GM12865 (cell line): ENCODE results near the gene ESRRA.

Source experiments
- DNase-seq: peaks from one replicate; pipeline ENCODE4 v3.0.0; 2010; ENCODE audit warnings: low read depth
- H3K4me3 ChIP-seq: 2 replicates; pipeline ENCODE4 v1.5.1; 2011; ENCODE audit warnings: mild to moderate bottlenecking, low read depth, low read length, control low read depth
- TF ChIP-seq, protein P1 (sequence below): IDR thresholded peaks from 2 replicates; pipeline ENCODE4 v1.5.1; 2011; ENCODE audit warnings: low read length, control low read depth, low read depth, inconsistent platforms; ENCODE audit not compliant: insufficient read depth; ENCODE audit errors: missing control alignments

The ESRRA gene

DNA sequence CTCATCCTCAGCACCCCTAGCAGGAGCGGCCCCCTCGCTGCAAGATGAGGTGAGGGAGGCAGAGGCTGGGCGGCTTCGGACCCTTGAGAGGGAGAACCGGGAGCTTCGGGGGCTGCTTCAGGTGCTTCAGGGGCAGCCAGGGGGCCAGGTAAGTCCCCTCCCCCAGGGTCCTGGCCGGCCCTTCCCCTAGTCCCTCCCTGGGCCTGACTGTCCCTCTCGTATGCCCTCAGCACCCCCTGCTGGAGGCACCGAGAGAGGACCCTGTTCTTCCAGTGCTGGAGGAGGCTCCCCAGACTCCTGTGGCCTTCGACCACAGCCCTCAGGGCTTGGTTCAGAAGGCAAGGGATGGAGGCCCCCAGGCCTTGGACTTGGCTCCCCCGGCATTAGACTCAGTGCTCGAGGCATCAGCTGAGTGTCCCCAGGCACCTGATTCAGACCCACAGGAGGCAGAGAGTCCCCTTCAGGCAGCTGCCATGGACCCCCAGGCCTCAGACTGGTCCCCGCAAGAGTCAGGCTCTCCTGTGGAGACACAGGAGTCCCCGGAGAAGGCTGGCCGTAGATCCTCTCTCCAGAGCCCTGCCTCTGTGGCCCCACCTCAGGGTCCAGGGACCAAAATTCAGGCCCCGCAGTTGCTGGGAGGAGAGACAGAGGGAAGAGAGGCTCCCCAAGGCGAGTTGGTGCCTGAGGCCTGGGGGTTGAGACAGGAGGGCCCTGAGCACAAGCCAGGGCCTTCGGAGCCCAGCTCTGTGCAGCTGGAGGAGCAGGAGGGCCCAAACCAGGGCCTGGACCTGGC is 38.6 kb downstream of the ESRRA start:
- TF ChIP-seq, protein P1, sequence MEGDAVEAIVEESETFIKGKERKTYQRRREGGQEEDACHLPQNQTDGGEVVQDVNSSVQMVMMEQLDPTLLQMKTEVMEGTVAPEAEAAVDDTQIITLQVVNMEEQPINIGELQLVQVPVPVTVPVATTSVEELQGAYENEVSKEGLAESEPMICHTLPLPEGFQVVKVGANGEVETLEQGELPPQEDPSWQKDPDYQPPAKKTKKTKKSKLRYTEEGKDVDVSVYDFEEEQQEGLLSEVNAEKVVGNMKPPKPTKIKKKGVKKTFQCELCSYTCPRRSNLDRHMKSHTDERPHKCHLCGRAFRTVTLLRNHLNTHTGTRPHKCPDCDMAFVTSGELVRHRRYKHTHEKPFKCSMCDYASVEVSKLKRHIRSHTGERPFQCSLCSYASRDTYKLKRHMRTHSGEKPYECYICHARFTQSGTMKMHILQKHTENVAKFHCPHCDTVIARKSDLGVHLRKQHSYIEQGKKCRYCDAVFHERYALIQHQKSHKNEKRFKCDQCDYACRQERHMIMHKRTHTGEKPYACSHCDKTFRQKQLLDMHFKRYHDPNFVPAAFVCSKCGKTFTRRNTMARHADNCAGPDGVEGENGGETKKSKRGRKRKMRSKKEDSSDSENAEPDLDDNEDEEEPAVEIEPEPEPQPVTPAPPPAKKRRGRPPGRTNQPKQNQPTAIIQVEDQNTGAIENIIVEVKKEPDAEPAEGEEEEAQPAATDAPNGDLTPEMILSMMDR: peak; percentile 24
- H3K4me3 ChIP-seq: no peak overlapping the region
- no peak for DNase-seq

DNA sequence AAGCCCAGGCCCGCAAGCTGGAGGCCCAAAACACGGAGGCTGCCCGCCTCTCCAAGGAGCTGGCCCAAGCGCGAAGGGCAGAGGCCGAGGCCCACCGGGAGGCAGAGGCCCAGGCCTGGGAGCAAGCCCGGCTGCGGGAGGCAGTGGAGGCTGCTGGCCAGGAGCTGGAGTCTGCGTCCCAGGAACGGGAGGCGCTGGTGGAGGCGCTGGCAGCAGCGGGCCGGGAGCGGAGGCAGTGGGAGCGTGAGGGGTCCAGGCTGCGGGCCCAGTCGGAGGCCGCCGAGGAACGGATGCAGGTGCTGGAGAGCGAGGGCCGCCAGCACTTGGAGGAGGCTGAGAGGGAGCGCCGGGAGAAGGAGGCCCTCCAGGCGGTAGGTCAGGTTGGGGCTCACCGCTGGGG is 39.5 kb downstream of the ESRRA start:
- TF ChIP-seq, protein P1: no peak
- DNase-seq: no peak

DNA sequence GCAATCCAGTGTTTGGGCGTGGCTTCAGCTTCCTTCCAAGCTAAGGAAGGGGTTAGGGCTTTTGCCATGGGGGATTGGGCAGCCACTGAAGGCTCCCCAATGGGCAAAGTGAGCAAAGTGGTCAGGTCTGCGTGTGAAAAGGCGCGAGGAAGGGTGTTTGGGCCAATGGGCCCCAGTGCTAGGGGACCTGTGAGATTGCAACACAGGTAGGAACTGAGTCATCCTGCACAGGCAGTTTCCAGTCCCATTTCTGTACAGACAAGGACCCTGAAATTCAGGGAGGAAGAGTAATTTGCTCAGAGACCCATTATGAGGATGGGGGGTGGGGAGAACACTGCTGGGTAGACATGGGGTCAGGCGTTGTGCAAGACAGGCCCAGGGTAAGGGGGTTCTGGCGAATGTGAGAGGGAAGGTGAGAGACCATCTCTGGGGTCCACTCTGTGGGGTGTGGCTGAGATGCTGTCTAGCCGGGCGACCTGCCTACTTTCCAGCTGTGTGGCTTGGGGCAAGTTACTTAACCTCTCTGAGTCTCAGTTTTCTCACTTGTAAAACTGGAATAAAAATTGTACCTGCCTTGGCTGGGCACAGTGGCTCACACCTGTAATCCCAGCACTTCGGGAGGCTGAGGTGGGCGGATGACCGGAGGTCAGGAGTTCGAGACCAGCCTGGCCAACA is 42.0 kb downstream of the ESRRA start:
- TF ChIP-seq, protein P1: no peak
- H3K4me3 ChIP-seq: no peak overlapping the region
- DNase-seq: no peak

More for the DNA sequence above, 39.5 kb downstream of the ESRRA start:
- no peak overlapping the region for H3K4me3 ChIP-seq

DNA sequence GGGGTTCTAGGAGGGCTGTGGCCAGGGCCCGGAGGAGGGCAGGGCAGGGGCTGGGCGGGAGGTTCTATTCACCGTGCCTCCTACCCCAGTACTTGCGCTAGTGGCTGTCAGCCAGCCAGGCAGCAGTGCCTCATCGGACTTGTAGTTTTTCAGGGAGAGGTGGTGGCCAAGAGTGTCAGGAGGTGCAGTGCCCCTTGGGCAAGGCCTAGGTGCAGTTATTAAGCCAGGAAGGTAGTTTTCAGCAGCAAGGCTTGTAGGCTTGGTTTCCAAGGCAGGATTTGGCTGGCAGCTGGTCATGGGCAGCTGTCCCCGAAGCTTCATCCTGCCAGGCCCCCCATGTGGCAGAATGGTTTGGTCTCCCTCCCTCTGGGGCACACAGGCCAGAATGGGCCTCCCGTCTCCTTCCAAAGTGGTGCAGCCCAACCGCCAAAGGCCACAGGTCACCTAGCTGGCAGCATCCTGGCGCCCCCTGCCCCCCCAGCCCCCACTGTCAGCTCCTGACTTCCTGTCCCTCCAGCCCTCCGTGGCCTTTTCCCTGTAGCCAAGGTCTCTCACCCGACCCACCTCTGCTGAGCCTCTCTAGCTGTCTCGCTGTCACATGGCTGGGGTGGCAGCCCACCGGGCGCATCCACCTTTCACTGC is 43.2 kb downstream of the ESRRA start:
- no peak for DNase-seq
- TF ChIP-seq, protein P1: no peak
- H3K4me3 ChIP-seq: no peak overlapping the region

DNA sequence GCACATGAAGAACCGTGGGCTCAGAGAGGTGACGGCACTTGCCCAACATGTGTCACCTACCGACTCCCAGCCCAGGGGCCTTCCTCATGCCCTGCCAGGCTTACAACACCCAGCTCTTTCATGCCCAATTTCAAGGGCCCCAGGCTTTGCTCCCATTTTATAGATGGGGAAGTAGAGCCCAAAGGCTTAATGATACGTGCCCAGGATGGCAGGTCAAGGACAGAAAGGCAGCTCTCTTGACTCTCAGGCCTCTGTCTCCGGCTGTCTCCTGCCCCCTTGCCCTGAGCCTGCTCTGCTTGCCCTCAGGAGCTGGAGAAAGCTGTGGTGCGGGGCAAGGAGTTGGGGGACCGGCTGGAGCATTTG is 43.7 kb downstream of the ESRRA start:
- H3K4me3 ChIP-seq: no peak overlapping the region
- TF ChIP-seq, protein P1: no peak
- no peak for DNase-seq

DNA sequence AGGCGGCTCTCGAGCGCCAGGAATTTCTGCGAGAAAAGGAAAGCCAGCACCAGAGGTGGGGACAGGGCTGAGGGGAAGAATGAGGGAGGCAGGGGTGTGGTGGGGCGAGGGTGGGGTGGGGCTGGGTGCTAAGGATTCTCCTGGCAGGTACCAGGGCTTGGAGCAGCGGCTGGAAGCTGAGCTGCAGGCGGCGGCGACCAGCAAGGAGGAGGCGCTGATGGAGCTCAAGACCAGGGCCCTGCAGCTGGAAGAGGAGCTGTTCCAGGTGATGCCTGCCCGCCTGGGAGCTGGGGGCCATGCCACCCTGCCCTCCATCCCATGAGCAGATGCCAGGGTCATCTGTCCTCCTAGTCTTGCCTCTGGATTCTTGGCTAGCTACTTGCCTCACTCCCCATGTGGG is 44.1 kb downstream of the ESRRA start:
- no peak overlapping the region for H3K4me3 ChIP-seq
- DNase-seq: no peak
- TF ChIP-seq, protein P1: no peak
